ENCODE measurements around the gene KCNIP3.

DNA sequence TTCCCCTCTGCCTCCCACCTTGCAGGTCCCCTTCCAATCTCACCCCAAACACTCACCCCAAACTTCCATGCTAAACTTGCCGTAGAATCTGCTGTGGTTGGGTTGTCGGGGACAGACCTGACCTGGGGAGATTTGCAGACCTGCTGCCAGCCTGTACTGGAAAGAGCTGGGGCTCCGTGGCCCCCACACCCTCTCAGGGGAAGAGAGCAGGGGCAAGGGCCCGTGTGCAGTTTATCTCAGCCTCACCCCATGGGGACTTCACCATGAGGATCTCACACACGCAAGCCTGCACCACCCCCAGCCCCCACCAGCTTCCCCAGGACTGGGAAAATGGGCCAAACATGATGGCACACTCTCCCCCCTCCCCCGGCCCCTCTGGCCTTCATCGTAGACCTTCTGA is 30.7 kb downstream of the KCNIP3 start:
- TF ChIP-seq, protein P1, sequence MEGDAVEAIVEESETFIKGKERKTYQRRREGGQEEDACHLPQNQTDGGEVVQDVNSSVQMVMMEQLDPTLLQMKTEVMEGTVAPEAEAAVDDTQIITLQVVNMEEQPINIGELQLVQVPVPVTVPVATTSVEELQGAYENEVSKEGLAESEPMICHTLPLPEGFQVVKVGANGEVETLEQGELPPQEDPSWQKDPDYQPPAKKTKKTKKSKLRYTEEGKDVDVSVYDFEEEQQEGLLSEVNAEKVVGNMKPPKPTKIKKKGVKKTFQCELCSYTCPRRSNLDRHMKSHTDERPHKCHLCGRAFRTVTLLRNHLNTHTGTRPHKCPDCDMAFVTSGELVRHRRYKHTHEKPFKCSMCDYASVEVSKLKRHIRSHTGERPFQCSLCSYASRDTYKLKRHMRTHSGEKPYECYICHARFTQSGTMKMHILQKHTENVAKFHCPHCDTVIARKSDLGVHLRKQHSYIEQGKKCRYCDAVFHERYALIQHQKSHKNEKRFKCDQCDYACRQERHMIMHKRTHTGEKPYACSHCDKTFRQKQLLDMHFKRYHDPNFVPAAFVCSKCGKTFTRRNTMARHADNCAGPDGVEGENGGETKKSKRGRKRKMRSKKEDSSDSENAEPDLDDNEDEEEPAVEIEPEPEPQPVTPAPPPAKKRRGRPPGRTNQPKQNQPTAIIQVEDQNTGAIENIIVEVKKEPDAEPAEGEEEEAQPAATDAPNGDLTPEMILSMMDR (IDR thresholded peaks at IDR 0.05), result no peak
- TF ChIP-seq POLR2A (IDR thresholded peaks at IDR 0.05), result no peak

Measured in body of pancreas (tissue), 4 donors.